T47D (cell line): Measurements from ENCODE around the gene NUDT21.

Experiments
- DNase-seq, 2 experiments: peaks; one replicate each; pipeline versions ENCODE4 v3.0.0 to v3.0.0-alpha.2; 2011 to 2012; ENCODE audit warnings: low read depth in 1 of 2, low spot score in 1 of 2
- JUND ChIP-seq: IDR thresholded peaks from 2 replicates; pipeline ENCODE4 v1.6.1; 2012; ENCODE audit warnings: low read depth
- in situ Hi-C: cut with HindIII; loops from 2 replicates; pipeline ENCODE4 v1.10.0; 2016; ENCODE audit warnings: low sequenced_read_pairs, low pct_unique_long_range_greater_than_20kb

Gene NUDT21

GRCh38 chr16:56450275-56450985 is 702 bp downstream of the NUDT21 start:
- in situ Hi-C loops = no loop called here
- TF ChIP-seq JUND = no peak
- no peak for DNase-seq

- in situ Hi-C loops = no loop called here
- no peak for DNase-seq
- no peak for TF ChIP-seq JUND
Measured at GRCh38 chr16:56448005-56448404, 3.1 kb downstream of the NUDT21 start.

- in situ Hi-C loops = no loop called here
- no peak for TF ChIP-seq JUND
- no peak for DNase-seq
Measured at GRCh38 chr16:56447286-56447685, 3.8 kb downstream of the NUDT21 start.

GRCh38 chr16:56438038-56438437 is 13.1 kb downstream of the NUDT21 start:
- TF ChIP-seq JUND = no peak
- DNase-seq = no peak
- in situ Hi-C loops = no loop called here

- no peak for TF ChIP-seq JUND
Measured at GRCh38 chr16:56436258-56436657, 14.9 kb downstream of the NUDT21 start.

GRCh38 chr16:56428091-56428490 is 23.0 kb downstream of the NUDT21 start:
- in situ Hi-C loops = no loop called here

More at GRCh38 chr16:56436258-56436657, 14.9 kb downstream of the NUDT21 start:
- in situ Hi-C loops = no loop called here
- no peak for DNase-seq

GRCh38 chr16:56426585-56426984 is 24.5 kb downstream of the NUDT21 start:
- no peak for DNase-seq
- in situ Hi-C loops = no loop called here
- no peak for TF ChIP-seq JUND

More at GRCh38 chr16:56428091-56428490, 23.0 kb downstream of the NUDT21 start:
- no peak for TF ChIP-seq JUND
- no peak for DNase-seq

GRCh38 chr16:56425439-56425832 is 25.7 kb downstream of the NUDT21 start, which contains the start of gene AMFR:
Gene AMFR, minus strand, starts transcription at chr16:56425545. Its CDS starts 218 bp downstream, at chr16:56425327.
- in situ Hi-C loops = no loop called here
- TF ChIP-seq JUND = no peak

GRCh38 chr16:56424791-56425438 is 26.2 kb downstream of the NUDT21 start:
- in situ Hi-C loops = no loop called here
- DNase-seq = no peak

More at GRCh38 chr16:56425439-56425832, 25.7 kb downstream of the NUDT21 start, which contains the start of gene AMFR:
- peak; percentile 68 to 79 for DNase-seq

GRCh38 chr16:56424404-56424764 is 26.7 kb downstream of the NUDT21 start:
- no peak for DNase-seq

More at GRCh38 chr16:56424791-56425438, 26.2 kb downstream of the NUDT21 start:
- TF ChIP-seq JUND = no peak

GRCh38 chr16:56423584-56424403 is 27.3 kb downstream of the NUDT21 start:
- DNase-seq = no peak

More at GRCh38 chr16:56424404-56424764, 26.7 kb downstream of the NUDT21 start:
- TF ChIP-seq JUND = no peak
- in situ Hi-C loops = no loop called here

GRCh38 chr16:56422896-56423441 is 28.2 kb downstream of the NUDT21 start:
- DNase-seq = no peak

More at GRCh38 chr16:56423584-56424403, 27.3 kb downstream of the NUDT21 start:
- no peak for TF ChIP-seq JUND
- in situ Hi-C loops = no loop called here

More at GRCh38 chr16:56422896-56423441, 28.2 kb downstream of the NUDT21 start:
- in situ Hi-C loops = no loop called here
- TF ChIP-seq JUND = no peak
